Liver (tissue), 9 donors: ENCODE measurements around the gene BMPER. TPM values are rescaled to one million over a fixed set of nuclear protein-coding genes. Genes with fewer than 3 reads are reported as not detected.

Experiments
- DNase-seq: peaks from one replicate; pipeline ENCODE4 v3.0.0-alpha.2; 2017; ENCODE audit warnings: low spot score
- H3K27ac ChIP-seq, 2 donors: one replicate each; pipeline ENCODE4 v1.7.0; 2013; ENCODE audit warnings: inconsistent platforms in 2 of 2, low read length in 2 of 2, control low read depth in 1 of 2, low read depth in 1 of 2, mild to moderate bottlenecking in 1 of 2
- H3K27me3 ChIP-seq, 4 donors: one replicate each; pipeline versions ENCODE4 v1.6.1 to v1.7.0; 2013; ENCODE audit warnings: low read length in 3 of 4, inconsistent platforms in 1 of 4, mild to moderate bottlenecking in 1 of 4, moderate library complexity in 1 of 4; ENCODE audit not compliant: control insufficient read depth in 4 of 4, insufficient read depth in 4 of 4
- H3K36me3 ChIP-seq, 4 donors: one replicate each; pipeline versions ENCODE4 v1.6.1 to v1.7.0; 2013; ENCODE audit warnings: low read length in 3 of 4, mild to moderate bottlenecking in 3 of 4, low read depth in 1 of 4, moderate library complexity in 1 of 4; ENCODE audit not compliant: control insufficient read depth in 4 of 4, insufficient read depth in 3 of 4
- H3K4me1 ChIP-seq, 4 donors: one replicate each; pipeline versions ENCODE4 v1.6.1 to v1.7.0; 2013; ENCODE audit warnings: low read length in 3 of 4, mild to moderate bottlenecking in 3 of 4, moderate library complexity in 1 of 4; ENCODE audit not compliant: control insufficient read depth in 4 of 4, insufficient read depth in 4 of 4
- H3K4me3 ChIP-seq, 3 donors: one replicate each; pipeline versions ENCODE4 v1.6.1 to v1.7.0; 2013; ENCODE audit warnings: low read length in 3 of 3, control low read depth in 1 of 3, low read depth in 1 of 3, mild to moderate bottlenecking in 1 of 3
- H3K9ac ChIP-seq, 2 donors: one replicate each; pipeline ENCODE4 v1.7.0; 2013; ENCODE audit warnings: low read length in 2 of 2, mild to moderate bottlenecking in 2 of 2, moderate library complexity in 2 of 2, control low read depth in 1 of 2, low read depth in 1 of 2
- H3K9me3 ChIP-seq, 4 donors: one replicate each; pipeline versions ENCODE4 v1.6.1 to v1.7.0; 2013; ENCODE audit warnings: low read length in 3 of 4; ENCODE audit not compliant: control insufficient read depth in 4 of 4
- EGR1 ChIP-seq, 2 donors: IDR thresholded peaks; 2 replicates each; pipeline ENCODE4 v1.6.1; 2016 to 2018; ENCODE audit warnings: antibody characterized with exemption in 2 of 2, low read depth in 2 of 2
- FOXA1 ChIP-seq: IDR thresholded peaks from 2 replicates; pipeline ENCODE4 v1.6.1; 2016; ENCODE audit warnings: antibody characterized with exemption
- GABPA ChIP-seq, 2 donors: IDR thresholded peaks in 1 of 2; conservative IDR thresholded peaks in 1 of 2; 2 replicates each; pipeline ENCODE4 v1.6.1; 2016; ENCODE audit warnings: antibody characterized with exemption in 2 of 2, mild to moderate bottlenecking in 1 of 2, moderate library complexity in 1 of 2
- HNF4A ChIP-seq, 2 donors: conservative IDR thresholded peaks; 2 replicates each; pipeline ENCODE4 v1.6.1; 2016; ENCODE audit warnings: antibody characterized with exemption in 2 of 2, mild to moderate bottlenecking in 2 of 2
- HNF4G ChIP-seq: IDR thresholded peaks from 2 replicates; pipeline ENCODE4 v1.6.1; 2016; ENCODE audit warnings: antibody characterized with exemption
- JUND ChIP-seq, 2 donors: IDR thresholded peaks; 2 replicates each; pipeline ENCODE4 v1.6.1; 2016; ENCODE audit warnings: antibody characterized with exemption in 2 of 2
- MAX ChIP-seq: IDR thresholded peaks from 2 replicates; pipeline ENCODE4 v1.6.1; 2016; ENCODE audit warnings: antibody characterized with exemption
- NR2F2 ChIP-seq: IDR thresholded peaks from 2 replicates; pipeline ENCODE4 v1.6.1; 2016; ENCODE audit warnings: antibody characterized with exemption
- RAD21 ChIP-seq, 2 donors: IDR thresholded peaks; 2 replicates each; pipeline ENCODE4 v1.6.1; 2016; ENCODE audit warnings: antibody characterized with exemption in 2 of 2, mild to moderate bottlenecking in 2 of 2
- REST ChIP-seq: IDR thresholded peaks from 2 replicates; pipeline ENCODE4 v1.6.1; 2016; ENCODE audit warnings: antibody characterized with exemption, mild to moderate bottlenecking
- RXRA ChIP-seq, 2 donors: IDR thresholded peaks; 2 replicates each; pipeline ENCODE4 v1.6.1; 2017 to 2018; ENCODE audit warnings: antibody characterized with exemption in 2 of 2, mild to moderate bottlenecking in 1 of 2
- SP1 ChIP-seq: IDR thresholded peaks from 2 replicates; pipeline ENCODE4 v1.6.1; 2018; ENCODE audit warnings: antibody characterized with exemption, mild to moderate bottlenecking
- WGBS: extraction: QIAGEN DNeasy Blood & Tissue Kit; methylation state at CpG from one replicate; pipeline ENCODE4 v1.1.7; 2013; 5-methylcytosine and 5-hydroxymethylcytosine counted together
- polyA plus RNA-seq, 2 donors: library from polyadenylated mRNA; stranded (reverse) in 1 of 2; unstranded in 1 of 2; fragments of 200-250 nt in 1 of 2; fragments of >200 nt in 1 of 2; fragmentation: Nextera tagmentation in 1 of 2; extraction: Ambion mirVana in 1 of 2; gene quantifications; one replicate each; pipeline versions ENCODE4 v1.2.1 to v1.2.3, GENCODE V29; 2013 to 2015
- total RNA-seq, 2 donors: library from RNA; depleted of rRNA; stranded (reverse); fragments of >200 nt; gene quantifications; one replicate each; pipeline ENCODE4 v1.2.3, GENCODE V29; 2014
- TF ChIP-seq, protein P1 (sequence below): IDR thresholded peaks from 2 replicates; pipeline ENCODE4 v1.6.1; 2016; ENCODE audit warnings: antibody characterized with exemption
- TF ChIP-seq, protein P2 (sequence below): fragments of 150-350 bp; IDR thresholded peaks from 2 replicates; pipeline ENCODE4 v1.5.1; 2017; ENCODE audit warnings: improper control_type of control experiment, low read depth, low read length; ENCODE audit not compliant: missing input control
- donor health status: healthy.
- donor health status: healthy.
- donor health status: healthy.
- donor health status: healthy.
- donor health status: healthy.

BMPER gene
- total and polyA plus RNA-seq, 4 donors = 4.0 to 8.5 (median 6.2) TPM

DNA sequence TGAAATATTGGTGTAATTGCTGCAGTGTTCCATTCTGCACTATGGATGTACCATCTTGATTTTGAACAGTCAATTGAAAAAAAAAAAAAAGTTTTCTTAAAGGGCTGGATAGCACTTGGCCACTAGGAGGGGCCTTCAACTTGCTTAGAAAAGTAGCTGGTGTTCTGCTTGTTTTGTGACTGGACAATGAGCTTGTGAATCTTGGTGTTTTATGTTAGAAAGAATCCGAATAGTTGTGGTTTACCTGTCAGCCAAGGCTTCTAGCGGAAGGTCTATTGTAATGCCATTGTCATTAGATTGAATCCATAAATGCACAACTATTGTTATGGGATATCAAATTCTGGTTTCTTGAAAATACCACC lies 77.1 kb downstream of the BMPER start:
- peaks cover 0 to 4% (median 0%) of the 10 kb centered on the region in 4 donors for H3K27me3 ChIP-seq
- WGBS = 39% methylated on average over 2 of the region's 2 CpGs
- no peaks in the 10 kb centered on the region for H3K9me3 ChIP-seq
- no peak overlapping the region for H3K27ac ChIP-seq
- H3K9ac ChIP-seq = no peak overlapping the region
- H3K36me3 ChIP-seq = no peaks in the 10 kb centered on the region
- no peak overlapping the region for H3K4me3 ChIP-seq
- no peak for DNase-seq
- TF ChIP-seq FOXA1 (no peak), SP1 (no peak), NR2F2 (no peak), RAD21 (IDR thresholded peaks at IDR 0.05) (peak; percentile 30 to 35)
- TF ChIP-seq, protein P1, sequence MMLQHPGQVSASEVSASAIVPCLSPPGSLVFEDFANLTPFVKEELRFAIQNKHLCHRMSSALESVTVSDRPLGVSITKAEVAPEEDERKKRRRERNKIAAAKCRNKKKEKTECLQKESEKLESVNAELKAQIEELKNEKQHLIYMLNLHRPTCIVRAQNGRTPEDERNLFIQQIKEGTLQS = no peak
- TF ChIP-seq, protein P2, sequence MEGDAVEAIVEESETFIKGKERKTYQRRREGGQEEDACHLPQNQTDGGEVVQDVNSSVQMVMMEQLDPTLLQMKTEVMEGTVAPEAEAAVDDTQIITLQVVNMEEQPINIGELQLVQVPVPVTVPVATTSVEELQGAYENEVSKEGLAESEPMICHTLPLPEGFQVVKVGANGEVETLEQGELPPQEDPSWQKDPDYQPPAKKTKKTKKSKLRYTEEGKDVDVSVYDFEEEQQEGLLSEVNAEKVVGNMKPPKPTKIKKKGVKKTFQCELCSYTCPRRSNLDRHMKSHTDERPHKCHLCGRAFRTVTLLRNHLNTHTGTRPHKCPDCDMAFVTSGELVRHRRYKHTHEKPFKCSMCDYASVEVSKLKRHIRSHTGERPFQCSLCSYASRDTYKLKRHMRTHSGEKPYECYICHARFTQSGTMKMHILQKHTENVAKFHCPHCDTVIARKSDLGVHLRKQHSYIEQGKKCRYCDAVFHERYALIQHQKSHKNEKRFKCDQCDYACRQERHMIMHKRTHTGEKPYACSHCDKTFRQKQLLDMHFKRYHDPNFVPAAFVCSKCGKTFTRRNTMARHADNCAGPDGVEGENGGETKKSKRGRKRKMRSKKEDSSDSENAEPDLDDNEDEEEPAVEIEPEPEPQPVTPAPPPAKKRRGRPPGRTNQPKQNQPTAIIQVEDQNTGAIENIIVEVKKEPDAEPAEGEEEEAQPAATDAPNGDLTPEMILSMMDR = peak; percentile 8
- no peaks in the 10 kb centered on the region for H3K4me1 ChIP-seq

GRCh38 chr7:33986451-33986850 lies 81.1 kb downstream of the BMPER start:
- no peak for TF ChIP-seq JUND (IDR thresholded peaks at IDR 0.05)
- no peak for TF ChIP-seq GABPA (IDR thresholded peaks at IDR 0.05 in 1 of 2, conservative IDR thresholded peaks at IDR 0.05 in 1 of 2)
- TF ChIP-seq, protein P1 = no peak
- TF ChIP-seq RXRA (IDR thresholded peaks at IDR 0.05) = no peak
- no peak for TF ChIP-seq HNF4G
- TF ChIP-seq EGR1 (IDR thresholded peaks at IDR 0.05; ENCODE audit: low read depth in 2 of 2) = no peak
- H3K9me3 ChIP-seq = no peaks in the 10 kb centered on the region
- no peak overlapping the region for H3K4me3 ChIP-seq
- H3K27ac ChIP-seq = no peak overlapping the region
- no peak overlapping the region for H3K9ac ChIP-seq
- no peaks in the 10 kb centered on the region for H3K4me1 ChIP-seq
- H3K27me3 ChIP-seq = peaks cover 0 to 4% (median 0%) of the 10 kb centered on the region in 4 donors
- DNase-seq = no peak
- WGBS = 78% methylated on average over 2 of the region's 2 CpGs
- no peaks in the 10 kb centered on the region for H3K36me3 ChIP-seq

GRCh38 chr7:33986951-33987947 lies 81.9 kb downstream of the BMPER start:
- Histone ChIP-seq H3K4me1 (no peaks in the 10 kb centered on the region), H3K27ac (no peak overlapping the region), H3K27me3 (peaks cover 0 to 4% (median 0%) of the 10 kb centered on the region in 4 donors), H3K9me3 (no peaks in the 10 kb centered on the region), H3K4me3 (no peak overlapping the region), H3K36me3 (no peaks in the 10 kb centered on the region), H3K9ac (no peak overlapping the region)
- TF ChIP-seq REST (no peak), JUND (IDR thresholded peaks at IDR 0.05) (peak in 1 of 2 donors; percentile 11), HNF4A (conservative IDR thresholded peaks at IDR 0.05) (no peak), MAX (no peak)
- 80% methylated on average over 9 of the region's 9 CpGs for WGBS
- DNase-seq = no peak
